HUES64 (cell line): ENCODE data around the gene AJM1.

Experiments used
- H3K27ac ChIP-seq: 2 replicates; pipeline ENCODE4 v1.7.0; 2013; ENCODE audit warnings: low read depth, low read length, inconsistent platforms
- H3K27me3 ChIP-seq: 2 replicates; pipeline ENCODE4 v1.6.1; 2013; ENCODE audit warnings: mild to moderate bottlenecking, low read length; ENCODE audit not compliant: insufficient read depth
- H3K36me3 ChIP-seq: 2 replicates; pipeline ENCODE4 v1.6.1; 2013; ENCODE audit warnings: mild to moderate bottlenecking, low read length; ENCODE audit not compliant: insufficient read depth
- H3K4me1 ChIP-seq: 2 replicates; pipeline ENCODE4 v1.6.1; 2013; ENCODE audit warnings: mild to moderate bottlenecking, low read length, moderate library complexity; ENCODE audit not compliant: insufficient read depth
- H3K4me3 ChIP-seq: 2 replicates; pipeline ENCODE4 v1.5.1; 2013; ENCODE audit warnings: mild to moderate bottlenecking, low read length, moderate library complexity
- H3K9ac ChIP-seq: 2 replicates; pipeline ENCODE4 v1.6.1; 2013; ENCODE audit warnings: mild to moderate bottlenecking, low read depth, low read length
- H3K9me3 ChIP-seq: 2 replicates; pipeline ENCODE4 v1.6.1; 2013; ENCODE audit warnings: low read depth, low read length; ENCODE audit not compliant: insufficient read depth
- WGBS: fragments of 150-250, 120-280 bp; methylation state at CpG from one replicate; pipeline ENCODE4 v1.1.7; 2013; ENCODE audit warnings: missing lambda C conversion rate; 5-methylcytosine and 5-hydroxymethylcytosine counted together

Gene AJM1

GRCh38 chr9:136849038-136849959, 7.0 kb downstream of the AJM1 start, which contains the start of gene PHPT1:
Gene PHPT1, plus strand, starts transcription at chr9:136849409. Its CDS starts 22 bp downstream, at chr9:136849431.
- Histone ChIP-seq H3K36me3 (peaks cover 17% of the 10 kb centered on the region), H3K4me3 (peak within 1 kb of the TSS; percentile 89), H3K4me1 (no peaks in the 10 kb centered on the region), H3K9ac (peak within 1 kb of the TSS; percentile 90), H3K9me3 (no peaks in the 10 kb centered on the region), H3K27me3 (peaks cover 5% of the 10 kb centered on the region), H3K27ac (peak within 1 kb of the TSS; percentile 95)
- WGBS: under 1% methylated on average over 77 of the region's 77 CpGs

DNA sequence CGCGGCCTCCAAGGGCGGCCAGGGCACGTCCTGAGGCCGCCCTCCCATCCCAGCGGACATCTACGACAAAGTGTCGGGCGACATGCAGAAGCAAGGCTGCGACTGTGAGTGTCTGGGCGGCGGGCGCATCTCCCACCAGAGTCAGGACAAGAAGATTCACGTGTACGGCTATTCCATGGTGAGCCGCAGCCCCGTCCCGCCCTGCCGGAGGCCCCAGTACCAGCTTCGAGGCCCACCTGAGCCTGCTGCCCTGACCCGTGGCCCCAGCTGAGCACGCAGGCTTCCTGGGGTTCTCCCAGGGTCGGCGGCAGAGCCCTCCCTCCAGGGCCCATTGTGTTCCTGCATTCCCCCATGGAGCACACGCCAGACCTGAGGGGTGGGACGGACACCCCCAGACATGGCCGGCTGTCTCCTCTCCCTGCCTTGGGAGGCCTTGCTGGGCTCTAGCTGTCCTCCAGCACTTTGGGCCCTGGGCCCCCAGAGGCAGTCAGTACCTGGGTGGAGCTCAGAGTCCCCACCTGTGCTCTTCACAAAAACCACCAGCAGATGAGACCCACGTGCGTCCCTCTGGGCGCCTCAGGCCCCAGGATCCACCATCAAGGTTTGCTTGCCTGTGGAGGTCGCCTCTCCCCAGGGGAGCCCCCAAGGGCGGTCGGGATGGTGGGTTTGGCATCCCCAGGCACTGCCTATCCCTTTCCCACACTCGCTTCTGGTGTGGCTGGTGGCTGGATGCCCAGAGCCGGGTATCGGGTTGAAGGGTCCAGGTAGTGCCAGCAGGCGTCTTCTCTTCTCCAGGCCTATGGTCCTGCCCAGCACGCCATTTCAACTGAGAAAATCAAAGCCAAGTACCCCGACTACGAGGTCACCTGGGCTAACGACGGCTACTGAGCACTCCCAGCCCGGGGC, 7.9 kb downstream of the AJM1 start:
- H3K27ac ChIP-seq: peak overlapping the region; percentile 9; the same call in 1 of the 2 replicates
- H3K27me3 ChIP-seq: peaks cover 5% of the 10 kb centered on the region
- no peaks in the 10 kb centered on the region for H3K9me3 ChIP-seq
- H3K4me3 ChIP-seq: peak overlapping the region; percentile 89
- H3K9ac ChIP-seq: peak overlapping the region; percentile 62
- no peaks in the 10 kb centered on the region for H3K4me1 ChIP-seq
- 64% methylated on average over 43 of the region's 43 CpGs for WGBS
- H3K36me3 ChIP-seq: peaks cover 17% of the 10 kb centered on the region

DNA sequence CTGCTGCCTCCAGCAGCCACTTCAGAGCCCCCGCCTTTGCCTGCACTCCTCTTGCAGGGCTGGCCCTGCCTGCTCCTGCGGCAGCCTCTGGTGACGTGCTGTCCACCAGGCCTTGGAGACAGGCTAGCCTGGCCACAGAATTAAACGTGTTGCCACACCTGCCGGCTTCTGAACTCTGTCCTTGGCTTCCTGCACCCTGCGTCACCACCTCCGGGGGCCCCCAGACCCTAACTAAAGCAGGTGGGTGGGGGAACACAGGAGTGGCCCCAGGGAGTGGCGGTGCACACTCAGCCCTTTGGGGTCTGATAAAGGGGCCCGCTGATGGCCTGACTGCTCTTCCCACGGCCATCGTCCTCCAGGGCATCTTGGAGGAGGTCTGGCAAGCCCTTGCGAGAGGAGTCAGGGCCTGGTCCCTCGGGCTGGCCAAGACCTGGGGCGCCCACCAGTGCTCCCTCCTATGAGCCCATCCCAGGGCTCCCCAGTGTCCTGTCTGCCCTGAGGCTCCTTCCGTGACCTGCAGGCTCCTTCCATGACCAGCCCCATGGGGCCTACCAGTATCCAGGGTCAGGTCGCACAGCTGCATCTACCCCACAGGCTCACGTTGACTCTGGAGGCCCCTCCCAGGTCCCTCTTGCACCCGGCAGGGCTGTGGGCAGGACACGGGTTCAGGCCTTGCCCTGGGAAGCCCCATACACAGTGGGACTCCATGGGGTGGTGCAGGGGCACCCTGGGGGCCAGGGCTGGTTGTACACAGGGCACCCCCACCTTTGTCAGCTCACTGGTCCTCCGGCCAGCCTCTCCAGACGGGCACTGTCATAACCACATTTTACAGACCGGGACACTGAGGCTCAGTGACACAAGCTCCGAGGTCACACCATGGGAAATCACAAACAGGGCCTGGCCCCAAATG, 8.8 kb downstream of the AJM1 start:
- Histone ChIP-seq H3K27ac (no peak overlapping the region), H3K9ac (no peak overlapping the region), H3K4me3 (no peak overlapping the region), H3K9me3 (no peaks in the 10 kb centered on the region), H3K4me1 (no peaks in the 10 kb centered on the region), H3K36me3 (peaks cover 17% of the 10 kb centered on the region), H3K27me3 (peaks cover 5% of the 10 kb centered on the region)
- 93% methylated on average over 23 of the region's 23 CpGs for WGBS

DNA sequence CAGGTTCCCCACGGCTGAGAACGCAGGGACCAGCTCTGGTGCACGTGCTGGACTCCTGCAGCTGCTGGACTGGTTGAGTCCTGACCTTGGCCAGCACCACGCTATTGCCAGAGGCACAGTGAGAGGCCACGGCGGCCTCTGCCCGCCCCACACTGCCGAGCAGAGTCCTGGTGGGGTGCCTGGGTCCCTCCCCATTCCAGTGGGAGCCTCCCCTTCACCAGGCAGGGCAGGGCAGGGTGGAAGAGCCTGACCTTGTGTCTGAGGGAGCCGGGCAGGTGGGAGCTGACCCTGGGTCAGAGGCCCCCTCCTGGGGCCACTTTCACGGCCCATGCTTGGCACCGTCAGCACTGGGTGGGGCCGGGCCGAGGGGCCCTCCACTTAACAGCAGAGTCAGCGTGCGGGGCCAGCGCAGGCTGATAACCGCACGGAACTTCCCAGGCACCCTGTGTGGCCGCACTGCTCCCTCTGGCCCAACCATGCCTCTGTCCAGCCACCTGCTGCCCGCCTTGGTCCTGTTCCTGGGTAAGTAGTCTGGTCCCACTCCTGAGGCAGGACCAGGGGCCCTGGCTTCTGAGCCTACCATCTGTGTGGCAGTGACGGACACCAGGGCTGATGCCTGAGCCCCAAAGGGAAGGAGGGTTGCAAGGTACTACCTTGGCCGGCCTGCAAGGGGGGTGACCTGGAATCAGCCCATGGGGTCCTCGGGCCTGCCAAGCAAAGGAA, 9.8 kb downstream of the AJM1 start, which contains the start of gene MAMDC4:
MAMDC4 (plus strand) TSS at position 406 of the 723 bp plus-strand sequence; CDS start at position 477, 71 bp downstream.
- Histone ChIP-seq H3K4me3 (no peak within 1 kb of the TSS), H3K27ac (no peak within 1 kb of the TSS), H3K4me1 (no peaks in the 10 kb centered on the region), H3K36me3 (peaks cover 17% of the 10 kb centered on the region), H3K27me3 (no peaks in the 10 kb centered on the region), H3K9me3 (no peaks in the 10 kb centered on the region), H3K9ac (no peak within 1 kb of the TSS)
- WGBS: 93% methylated on average over 23 of the region's 23 CpGs

DNA sequence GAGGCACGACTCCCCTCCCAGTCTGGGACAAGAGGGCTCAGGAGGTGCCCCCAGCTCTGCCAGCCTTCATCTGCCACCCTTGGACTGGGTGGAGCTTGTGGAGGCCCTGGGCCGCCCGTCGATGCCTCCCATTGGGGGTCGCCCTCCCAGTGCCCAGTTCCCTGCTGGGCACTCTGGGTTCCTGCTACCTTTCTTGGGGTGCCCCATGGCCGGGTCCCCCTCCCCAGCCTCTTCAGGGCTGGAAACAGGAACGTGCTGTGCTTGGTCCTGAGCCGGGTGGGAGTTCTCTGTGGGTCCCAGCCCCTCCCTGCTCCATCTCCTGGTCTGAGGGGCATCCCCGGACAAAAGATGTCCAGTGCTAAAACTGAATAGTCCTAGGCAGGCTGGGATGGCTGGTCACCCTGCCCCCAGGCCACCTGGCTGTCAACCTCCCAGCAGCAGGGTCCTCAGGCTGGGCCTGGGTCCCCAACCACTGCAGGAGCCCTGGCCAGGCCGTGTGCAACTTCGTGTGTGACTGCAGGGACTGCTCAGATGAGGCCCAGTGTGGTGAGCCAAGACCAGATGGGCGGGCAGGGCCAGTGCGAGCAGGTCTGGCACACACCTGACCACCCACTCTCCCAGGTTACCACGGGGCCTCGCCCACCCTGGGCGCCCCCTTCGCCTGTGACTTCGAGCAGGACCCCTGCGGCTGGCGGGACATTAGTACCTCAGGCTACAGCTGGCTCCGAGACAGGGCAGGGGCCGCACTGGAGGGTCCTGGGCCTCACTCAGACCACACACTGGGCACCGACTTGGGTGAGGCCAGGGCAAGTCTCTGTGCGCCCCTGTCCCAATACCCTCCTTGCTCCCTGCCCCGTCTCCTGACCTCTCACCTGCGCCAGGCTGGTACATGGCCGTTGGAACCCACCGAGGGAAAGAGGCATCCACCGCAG, 10.7 kb downstream of the AJM1 start:
- H3K27ac ChIP-seq: no peak overlapping the region
- H3K4me3 ChIP-seq: no peak overlapping the region
- no peaks in the 10 kb centered on the region for H3K27me3 ChIP-seq
- peaks cover 17% of the 10 kb centered on the region for H3K36me3 ChIP-seq
- H3K4me1 ChIP-seq: no peaks in the 10 kb centered on the region
- H3K9me3 ChIP-seq: no peaks in the 10 kb centered on the region
- no peak overlapping the region for H3K9ac ChIP-seq
- WGBS: 95% methylated on average over 29 of the region's 29 CpGs

DNA sequence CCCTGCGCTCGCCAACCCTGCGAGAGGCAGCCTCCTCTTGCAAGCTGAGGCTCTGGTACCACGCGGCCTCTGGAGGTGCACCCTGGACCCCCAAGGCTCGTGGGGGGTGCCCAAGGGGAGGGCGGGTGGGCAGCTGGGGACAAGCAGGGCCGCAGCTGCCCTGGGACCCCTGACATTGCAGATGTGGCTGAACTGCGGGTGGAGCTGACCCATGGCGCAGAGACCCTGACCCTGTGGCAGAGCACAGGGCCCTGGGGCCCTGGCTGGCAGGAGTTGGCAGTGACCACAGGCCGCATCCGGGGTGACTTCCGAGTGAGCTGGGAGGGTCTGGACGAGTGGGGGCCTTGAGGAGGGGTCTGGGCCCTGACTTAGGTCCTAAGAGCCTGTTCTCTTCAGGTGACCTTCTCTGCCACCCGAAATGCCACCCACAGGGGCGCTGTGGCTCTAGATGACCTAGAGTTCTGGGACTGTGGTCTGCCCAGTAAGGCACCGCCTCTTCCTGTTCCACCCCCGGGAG, 11.4 kb downstream of the AJM1 start:
- H3K27me3 ChIP-seq: no peaks in the 10 kb centered on the region
- peaks cover 17% of the 10 kb centered on the region for H3K36me3 ChIP-seq

GRCh38 chr9:136854113-136854841, 12.0 kb downstream of the AJM1 start:
- no peak overlapping the region for H3K9ac ChIP-seq

More for the DNA sequence above, 11.4 kb downstream of the AJM1 start:
- H3K27ac ChIP-seq: no peak overlapping the region
- no peaks in the 10 kb centered on the region for H3K4me1 ChIP-seq
- no peak overlapping the region for H3K9ac ChIP-seq
- 91% methylated on average over 18 of the region's 18 CpGs for WGBS
- no peaks in the 10 kb centered on the region for H3K9me3 ChIP-seq
- H3K4me3 ChIP-seq: no peak overlapping the region

DNA sequence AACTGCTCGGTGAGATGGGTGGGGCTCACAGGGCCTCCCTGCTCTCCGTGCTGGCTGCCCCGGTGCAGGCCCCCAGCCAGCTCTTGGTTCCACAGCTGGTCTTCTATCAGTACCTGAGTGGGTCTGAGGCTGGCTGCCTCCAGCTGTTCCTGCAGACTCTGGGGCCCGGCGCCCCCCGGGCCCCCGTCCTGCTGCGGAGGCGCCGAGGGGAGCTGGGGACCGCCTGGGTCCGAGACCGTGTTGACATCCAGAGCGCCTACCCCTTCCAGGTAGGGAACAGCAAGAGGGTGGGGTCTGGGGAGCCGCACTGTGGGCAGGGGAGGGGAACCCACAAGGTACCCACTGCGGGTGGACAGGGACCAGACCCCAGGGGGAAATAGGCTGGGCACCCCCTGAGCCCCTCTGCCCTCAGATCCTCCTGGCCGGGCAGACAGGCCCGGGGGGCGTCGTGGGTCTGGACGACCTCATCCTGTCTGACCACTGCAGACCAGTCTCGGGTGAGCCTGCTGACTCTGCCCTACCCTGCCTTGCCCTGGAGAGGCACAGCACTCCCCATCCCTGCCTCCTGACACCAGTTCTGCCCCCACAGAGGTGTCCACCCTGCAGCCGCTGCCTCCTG, 12.7 kb downstream of the AJM1 start:
- Histone ChIP-seq H3K36me3 (peaks cover 17% of the 10 kb centered on the region), H3K4me3 (no peak overlapping the region), H3K27me3 (no peaks in the 10 kb centered on the region), H3K9me3 (no peaks in the 10 kb centered on the region), H3K4me1 (no peaks in the 10 kb centered on the region), H3K9ac (no peak overlapping the region), H3K27ac (no peak overlapping the region)
- 94% methylated on average over 23 of the region's 23 CpGs for WGBS

More at GRCh38 chr9:136854113-136854841, 12.0 kb downstream of the AJM1 start:
- 92% methylated on average over 30 of the region's 30 CpGs for WGBS
- Histone ChIP-seq H3K4me3 (no peak overlapping the region), H3K36me3 (peaks cover 17% of the 10 kb centered on the region), H3K27me3 (no peaks in the 10 kb centered on the region), H3K27ac (no peak overlapping the region), H3K4me1 (no peaks in the 10 kb centered on the region), H3K9me3 (no peaks in the 10 kb centered on the region)
